ENCODE measurements around the gene GRID2IP. TPM values are rescaled to one million over a fixed set of nuclear protein-coding genes. Genes with fewer than 3 reads are reported as not detected.

Gene GRID2IP
- total RNA-seq, 1 experiment from 2014 or later, result 0.28 TPM

DNA sequence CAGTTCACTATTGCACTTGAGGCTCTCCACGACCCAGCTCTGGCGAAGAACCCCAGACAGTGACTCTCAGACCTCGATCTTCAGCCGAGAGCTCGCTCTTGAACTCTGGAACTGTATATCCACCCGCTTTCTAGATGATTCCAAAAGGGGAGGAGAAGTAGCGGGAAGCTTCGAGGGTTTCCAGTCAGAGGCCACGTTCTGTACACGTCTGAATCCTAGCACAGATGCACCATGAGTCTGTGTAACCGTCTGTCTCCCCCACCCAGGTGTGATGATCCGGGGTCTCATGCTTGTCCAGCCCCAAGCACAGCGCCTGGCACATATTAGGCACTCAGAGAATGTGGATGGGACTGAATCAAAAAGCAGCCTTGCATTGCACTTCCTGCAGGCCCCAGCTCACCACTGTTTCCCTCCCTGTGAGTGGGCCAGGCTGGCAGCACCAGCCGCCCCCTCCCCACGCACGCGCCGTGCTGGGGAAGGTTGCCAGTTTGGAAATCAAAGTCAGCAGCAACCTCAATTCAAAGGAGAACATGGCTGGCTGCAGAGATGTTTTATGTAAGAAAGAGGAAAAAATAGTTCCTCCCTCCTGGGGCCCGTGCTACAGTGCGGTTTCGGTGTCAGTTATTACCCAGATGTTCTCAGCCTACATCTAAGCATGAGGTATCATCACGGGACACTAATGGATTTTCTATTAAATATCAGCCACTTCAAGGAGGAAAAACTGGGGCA lies 5.7 kb downstream of the GRID2IP start:
- Histone ChIP-seq H3K4me3 (ENCODE audit: insufficient read depth, low read depth, low read length) (no peak overlapping the region), H3K36me3 (replicated peaks; ENCODE audit: control insufficient read depth, insufficient read depth, low read length) (no peaks in the 10 kb centered on the region), H3K27me3 (ENCODE audit: control insufficient read depth, insufficient read depth, low read length) (no peaks in the 10 kb centered on the region)
- peak; percentile 33 for DNase-seq

DNA sequence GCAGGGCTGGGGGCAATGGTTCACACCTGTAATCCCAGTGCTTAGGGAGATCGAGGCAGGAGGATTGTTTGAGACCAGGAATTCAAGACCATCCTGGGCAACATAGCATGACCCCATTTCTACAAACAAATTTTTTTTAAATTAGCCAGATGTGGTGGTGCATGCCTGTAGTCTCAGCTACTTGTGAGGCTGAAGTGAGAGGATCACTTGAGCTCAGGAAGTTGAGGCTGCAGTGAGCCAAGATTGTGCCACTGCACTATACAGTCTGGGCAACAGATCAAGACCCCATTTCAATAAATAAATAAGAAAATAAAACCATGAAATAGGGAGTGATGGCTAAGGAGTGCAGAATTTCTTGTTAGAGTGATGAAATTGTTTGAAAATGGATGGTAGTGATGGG lies 8.9 kb downstream of the GRID2IP start:
- no peaks in the 10 kb centered on the region for H3K36me3 ChIP-seq (replicated peaks; ENCODE audit: control insufficient read depth, insufficient read depth, low read length)
- no peak for DNase-seq
- H3K4me3 ChIP-seq (ENCODE audit: insufficient read depth, low read depth, low read length), result no peak overlapping the region
- H3K27me3 ChIP-seq (ENCODE audit: control insufficient read depth, insufficient read depth, low read length), result no peaks in the 10 kb centered on the region; the same call in 1 of the 2 replicates

DNA sequence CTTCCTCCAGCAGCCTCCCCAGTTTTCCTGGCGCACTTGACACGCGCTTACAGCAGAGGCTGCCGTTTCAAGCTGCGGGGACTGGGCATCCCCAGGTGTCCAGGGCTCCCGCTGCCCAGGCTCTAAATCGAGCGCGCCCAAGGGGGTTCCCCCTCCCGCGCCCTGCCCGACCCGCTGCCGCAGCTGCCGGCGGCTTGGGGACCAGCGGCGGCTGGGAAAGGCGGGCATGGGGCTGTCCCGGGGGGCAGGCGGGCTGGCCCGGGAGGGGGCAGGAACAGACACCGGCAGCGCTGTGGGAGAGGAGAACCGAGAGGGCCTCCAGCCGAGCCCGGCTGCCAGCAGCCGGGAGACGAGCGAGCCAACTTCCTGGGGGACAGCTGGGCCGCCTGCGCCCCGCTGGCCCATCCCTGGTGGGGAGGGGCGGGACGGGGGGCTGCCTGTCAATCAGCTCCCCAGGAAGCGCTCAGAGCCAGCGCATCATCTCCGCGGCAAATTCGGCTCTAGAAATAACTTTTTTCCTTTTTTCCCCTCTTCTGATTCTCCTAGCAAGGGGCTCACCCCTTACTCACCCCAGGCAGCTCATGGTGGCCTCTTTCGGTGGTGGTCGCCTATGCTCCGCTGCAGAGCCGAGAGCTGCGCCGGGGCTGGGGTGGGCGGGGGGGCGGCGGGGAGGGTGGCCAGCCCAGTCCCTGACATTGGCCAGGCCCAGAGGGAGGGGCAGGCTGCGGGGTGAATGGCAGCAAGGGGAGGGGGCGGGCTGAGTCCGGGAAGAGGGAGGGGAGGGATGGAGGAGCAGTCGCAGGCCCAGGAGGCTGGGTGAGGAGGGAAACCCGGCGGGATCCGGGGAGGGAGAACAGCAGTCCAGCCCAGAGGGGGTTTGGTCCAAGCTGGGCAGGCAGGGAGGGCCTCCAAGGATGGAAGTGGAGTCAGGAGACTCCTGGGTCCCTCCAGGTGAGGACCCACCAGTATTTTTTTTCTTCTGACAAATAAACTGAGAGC lies 14.7 kb downstream of the GRID2IP start:
- H3K36me3 ChIP-seq (replicated peaks; ENCODE audit: control insufficient read depth, insufficient read depth, low read length), result no peaks in the 10 kb centered on the region
- DNase-seq, result peak; percentile 99
- peaks cover 31% of the 10 kb centered on the region for H3K27me3 ChIP-seq (ENCODE audit: control insufficient read depth, insufficient read depth, low read length)
- peak overlapping the region; percentile 55 for H3K4me3 ChIP-seq (ENCODE audit: insufficient read depth, low read depth, low read length)

DNA sequence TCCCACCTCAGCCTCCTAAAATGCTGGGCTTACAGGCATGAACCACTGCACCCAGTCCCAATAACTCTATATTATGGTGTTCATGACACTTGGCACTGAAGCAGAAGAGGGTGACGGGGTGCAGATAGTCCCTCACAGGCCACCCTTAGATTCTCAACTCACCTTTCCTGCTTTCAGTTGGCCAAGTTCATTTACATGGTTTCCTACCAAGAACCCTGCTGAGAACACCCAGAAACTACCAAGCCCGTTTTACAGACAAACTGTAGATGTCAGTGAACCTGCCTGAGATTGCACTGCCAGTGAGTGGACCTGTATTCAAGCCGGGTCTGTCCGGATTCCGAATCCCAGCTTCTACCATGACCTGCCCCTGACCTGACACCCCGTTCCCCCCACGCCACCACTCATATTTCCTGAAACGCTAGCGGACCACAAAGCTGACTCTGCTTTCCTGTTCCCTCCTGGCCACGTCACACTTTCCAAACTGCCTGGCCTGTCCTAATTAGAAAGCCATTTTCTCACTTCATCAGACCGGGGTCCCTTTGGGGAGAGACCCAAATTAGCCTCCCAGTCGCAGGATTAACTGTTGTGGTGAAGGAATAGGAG lies 17.3 kb downstream of the GRID2IP start:
- Histone ChIP-seq H3K36me3 (replicated peaks; ENCODE audit: control insufficient read depth, insufficient read depth, low read length) (no peaks in the 10 kb centered on the region), H3K27me3 (ENCODE audit: control insufficient read depth, insufficient read depth, low read length) (peaks cover 48% of the 10 kb centered on the region), H3K4me3 (ENCODE audit: insufficient read depth, low read depth, low read length) (no peak overlapping the region)
- no peak for DNase-seq

DNA sequence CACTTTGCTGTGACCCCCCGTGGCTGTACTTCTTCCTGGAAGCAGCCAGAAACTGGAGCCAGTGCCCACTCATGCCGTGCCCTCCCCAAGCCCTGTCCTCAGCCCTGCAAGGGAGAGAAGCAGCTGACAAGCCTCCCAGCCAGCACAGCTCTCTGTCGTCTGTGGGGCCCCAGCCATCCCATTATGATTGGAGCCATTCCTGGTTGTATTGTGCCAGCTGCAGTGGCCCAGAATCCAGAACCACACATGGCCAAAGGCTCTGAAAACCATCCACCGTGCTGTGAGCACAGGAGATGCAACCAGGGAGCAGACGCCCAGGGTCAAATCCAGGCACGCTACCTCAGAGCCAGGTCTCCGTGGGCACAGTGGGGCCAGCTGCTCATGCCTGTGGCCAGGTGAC lies 18.7 kb downstream of the GRID2IP start:
- H3K36me3 ChIP-seq (replicated peaks; ENCODE audit: control insufficient read depth, insufficient read depth, low read length), result no peaks in the 10 kb centered on the region
- no peak overlapping the region for H3K4me3 ChIP-seq (ENCODE audit: insufficient read depth, low read depth, low read length)
- no peak for DNase-seq
- peaks cover 61% of the 10 kb centered on the region for H3K27me3 ChIP-seq (ENCODE audit: control insufficient read depth, insufficient read depth, low read length)

DNA sequence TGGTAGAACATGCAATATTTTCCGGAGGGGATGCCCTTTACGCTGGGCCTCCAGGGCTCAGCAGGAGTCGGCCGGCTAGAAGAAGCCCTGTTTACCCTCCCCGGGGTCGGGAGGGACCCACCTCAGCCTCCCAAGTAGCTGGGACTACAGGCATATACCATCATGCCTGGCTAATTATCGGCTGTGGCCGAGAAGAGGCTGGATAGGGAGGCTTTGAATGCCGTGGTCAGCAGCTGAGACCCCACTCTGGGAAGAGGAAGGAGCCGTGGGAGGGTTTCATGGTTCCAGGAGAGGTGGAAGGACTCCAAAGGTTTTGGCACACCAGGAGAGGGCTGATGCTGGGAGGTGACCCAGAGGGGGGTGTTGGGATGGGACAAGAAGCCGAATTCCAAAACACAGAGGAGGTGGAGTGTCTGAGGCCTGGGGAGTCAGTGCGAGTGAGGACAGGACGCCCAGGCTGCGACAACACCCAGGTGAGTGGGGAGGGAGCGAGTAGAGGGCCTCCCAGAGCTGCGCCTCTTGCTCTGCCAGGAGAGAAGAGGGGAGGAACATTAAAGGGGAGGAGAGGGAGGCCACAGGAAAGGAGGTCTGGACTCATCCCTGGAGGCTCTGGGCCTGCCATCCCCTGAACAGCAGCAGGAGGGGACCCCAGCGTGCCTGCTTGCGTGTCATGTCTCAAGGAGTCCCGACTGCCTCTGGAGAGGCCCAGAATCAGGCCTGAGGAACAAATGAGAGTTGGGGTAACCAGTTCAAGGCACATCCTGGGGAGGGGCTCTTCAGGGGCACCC lies 19.6 kb downstream of the GRID2IP start:
- peak overlapping the region; percentile 88 for H3K4me3 ChIP-seq (ENCODE audit: insufficient read depth, low read depth, low read length)
- DNase-seq, result no peak
- H3K27me3 ChIP-seq (ENCODE audit: control insufficient read depth, insufficient read depth, low read length), result peaks cover 69% of the 10 kb centered on the region
- H3K36me3 ChIP-seq (replicated peaks; ENCODE audit: control insufficient read depth, insufficient read depth, low read length), result no peaks in the 10 kb centered on the region

DNA sequence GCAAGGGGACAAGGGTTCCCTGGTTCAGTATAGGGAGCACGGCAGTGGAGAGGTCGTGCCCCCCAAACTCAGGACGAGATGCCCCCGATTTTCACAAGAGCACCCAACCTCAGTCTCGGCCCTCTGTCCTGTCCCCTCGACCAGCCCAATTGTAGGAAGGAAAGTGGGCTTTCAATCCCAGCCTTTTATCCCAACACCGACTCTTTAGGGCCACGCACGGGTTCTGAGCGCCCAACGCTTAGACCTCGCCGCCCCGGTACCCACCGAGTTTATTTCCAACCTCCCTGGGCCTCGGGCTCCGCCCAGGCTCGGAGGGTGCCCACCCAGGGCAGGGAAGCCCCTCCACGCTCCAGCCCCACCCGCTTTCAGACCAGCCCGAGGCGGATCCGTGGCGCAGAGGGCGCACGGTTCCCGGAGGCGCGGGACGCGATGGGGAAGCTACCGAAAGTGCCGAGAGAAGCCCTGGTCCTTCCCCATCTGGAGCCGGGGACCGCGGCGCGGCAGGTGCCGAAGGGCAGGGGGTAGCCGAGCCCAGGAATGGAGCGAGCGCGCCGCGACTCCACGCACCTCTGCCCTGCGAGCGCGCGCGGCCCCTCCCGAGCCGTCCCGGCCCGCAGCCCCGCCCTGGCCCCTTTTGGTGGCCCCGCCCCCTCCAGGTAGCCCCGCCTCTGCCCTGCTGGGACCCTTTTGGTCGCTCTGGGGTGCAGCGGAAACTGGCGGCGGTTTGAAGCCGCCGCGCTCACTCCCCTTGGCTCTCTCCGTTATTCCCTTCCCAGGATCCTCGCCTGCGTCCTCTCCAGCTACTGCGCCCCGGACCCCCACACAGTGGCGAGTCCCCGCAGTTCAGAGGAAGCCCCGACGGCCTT lies 20.4 kb downstream of the GRID2IP start:
- DNase-seq, result peak; percentile 97
- peaks cover 70% of the 10 kb centered on the region for H3K27me3 ChIP-seq (ENCODE audit: control insufficient read depth, insufficient read depth, low read length)
- peak overlapping the region; percentile 88 for H3K4me3 ChIP-seq (ENCODE audit: insufficient read depth, low read depth, low read length)
- no peaks in the 10 kb centered on the region for H3K36me3 ChIP-seq (replicated peaks; ENCODE audit: control insufficient read depth, insufficient read depth, low read length)

DNA sequence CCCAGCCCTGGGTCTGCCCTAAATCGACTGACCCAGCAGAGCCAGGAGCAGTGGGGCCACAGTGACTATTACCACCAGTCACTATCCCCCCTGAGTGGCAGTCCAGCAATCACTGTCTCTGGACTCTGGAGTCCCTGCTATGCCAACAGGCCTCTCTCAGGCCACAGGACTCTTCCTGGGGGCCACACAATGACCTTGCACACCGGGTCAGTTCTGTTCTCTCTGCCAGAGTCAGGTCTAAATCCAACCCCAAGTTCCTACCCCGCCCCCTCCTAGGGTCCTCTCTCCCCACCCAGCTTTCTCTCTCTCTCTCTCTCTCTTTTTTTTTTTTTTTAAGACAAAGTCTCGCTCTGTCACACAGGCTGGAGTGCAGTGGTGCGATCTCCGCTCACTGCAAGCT lies 21.6 kb downstream of the GRID2IP start:
- H3K27me3 ChIP-seq (ENCODE audit: control insufficient read depth, insufficient read depth, low read length), result peaks cover 67% of the 10 kb centered on the region
- no peaks in the 10 kb centered on the region for H3K36me3 ChIP-seq (replicated peaks; ENCODE audit: control insufficient read depth, insufficient read depth, low read length)
- no peak for DNase-seq
- H3K4me3 ChIP-seq (ENCODE audit: insufficient read depth, low read depth, low read length), result no peak overlapping the region

DNA sequence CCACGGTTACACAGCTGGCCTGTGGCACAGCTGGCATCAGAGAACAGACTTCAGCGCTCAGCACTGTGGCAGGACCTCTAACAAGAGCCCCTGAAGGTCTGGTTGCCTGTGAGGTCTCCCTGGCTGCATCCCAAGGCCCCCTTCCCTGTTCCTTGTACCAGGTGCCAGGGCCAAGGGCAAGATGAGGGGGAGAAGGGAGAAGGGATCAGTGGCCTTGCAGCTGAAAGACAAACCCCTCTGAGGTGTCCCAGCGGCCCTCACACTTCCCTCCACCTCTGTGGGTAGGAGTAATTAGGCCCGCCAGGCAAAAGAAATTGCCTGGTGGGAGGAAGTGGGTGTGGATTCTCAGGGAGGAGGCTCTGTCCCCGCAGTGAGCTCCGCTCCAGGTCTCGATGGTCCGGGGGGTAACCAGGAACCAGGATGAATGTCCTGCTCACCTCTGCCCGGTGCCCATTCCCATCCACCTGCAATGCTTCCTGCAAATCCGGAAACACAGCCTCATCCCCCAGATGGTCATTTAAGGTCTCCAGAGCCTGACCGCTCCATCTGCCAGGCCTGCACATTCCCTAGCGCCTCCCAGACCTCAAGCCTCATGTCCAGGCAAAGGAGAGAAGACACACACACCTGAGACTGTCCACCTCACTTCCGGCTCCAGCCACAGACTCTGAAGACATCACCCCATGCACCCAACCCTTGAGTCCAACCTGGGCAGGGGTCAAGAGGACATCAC lies 22.7 kb downstream of the GRID2IP start:
- Histone ChIP-seq H3K36me3 (replicated peaks; ENCODE audit: control insufficient read depth, insufficient read depth, low read length) (no peaks in the 10 kb centered on the region), H3K4me3 (ENCODE audit: insufficient read depth, low read depth, low read length) (no peak overlapping the region), H3K27me3 (ENCODE audit: control insufficient read depth, insufficient read depth, low read length) (peaks cover 63% of the 10 kb centered on the region)
- DNase-seq, result no peak

DNA sequence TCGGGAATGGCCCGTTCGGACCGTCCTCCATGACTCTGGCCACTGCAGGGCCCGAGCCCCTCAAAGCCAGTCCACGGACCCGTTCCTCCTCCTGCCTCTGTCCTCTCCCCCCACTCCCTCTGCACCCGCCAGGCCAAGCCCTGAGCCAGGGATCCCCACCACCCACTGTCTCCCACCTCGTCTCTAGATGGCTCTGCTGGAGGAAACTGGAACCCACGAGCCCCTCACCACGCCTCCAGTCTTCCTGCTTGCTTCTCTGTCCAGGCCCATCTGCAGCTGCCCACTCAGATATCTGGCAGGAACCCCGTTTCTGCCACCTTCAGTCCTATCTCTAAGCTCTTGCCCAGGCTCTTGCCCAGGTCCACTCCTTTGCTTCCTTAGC lies 24.3 kb downstream of the GRID2IP start:
- Histone ChIP-seq H3K36me3 (replicated peaks; ENCODE audit: control insufficient read depth, insufficient read depth, low read length) (no peaks in the 10 kb centered on the region), H3K4me3 (ENCODE audit: insufficient read depth, low read depth, low read length) (peak overlapping the region; percentile 48), H3K27me3 (ENCODE audit: control insufficient read depth, insufficient read depth, low read length) (peaks cover 53% of the 10 kb centered on the region)
- DNase-seq, result no peak

DNA sequence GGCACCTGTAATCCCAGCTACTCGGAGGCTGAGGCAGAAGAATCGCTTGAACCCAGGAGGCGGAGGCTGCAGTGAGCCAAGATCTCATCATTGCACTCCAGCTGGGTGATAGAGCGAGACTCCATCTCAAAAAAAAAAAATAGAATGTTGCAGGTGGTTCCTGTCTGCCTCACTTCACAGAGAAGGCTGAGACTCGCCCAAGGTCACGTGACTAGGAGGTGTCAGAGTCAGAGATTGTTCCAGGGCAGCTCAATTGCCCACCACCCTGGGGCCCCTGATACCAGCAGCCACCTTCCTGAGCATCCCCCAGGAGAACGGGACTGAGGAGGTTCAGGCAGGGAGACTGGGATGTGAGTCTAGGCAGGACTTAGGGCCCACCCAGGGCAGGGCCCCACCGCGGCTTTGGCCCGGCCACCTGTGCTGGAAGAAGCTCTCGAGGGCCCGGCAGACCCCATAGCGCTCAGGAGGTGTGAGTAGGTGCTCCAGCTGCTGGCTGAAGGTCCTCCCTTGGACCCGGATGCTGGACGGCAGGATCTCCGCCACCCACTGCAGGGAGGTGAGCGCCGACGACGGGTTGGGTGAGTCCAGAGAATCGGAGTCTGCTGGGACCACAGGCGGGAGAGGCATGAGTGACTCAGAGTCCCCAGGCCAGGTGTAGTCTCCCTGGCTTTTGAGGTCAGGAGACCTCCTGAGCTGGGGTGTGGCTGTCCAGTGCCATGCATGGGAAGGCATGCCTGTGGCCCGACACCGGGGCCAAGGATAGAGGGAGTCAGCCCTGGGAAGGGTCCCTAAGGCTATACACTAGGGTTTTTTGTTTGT lies 30.9 kb downstream of the GRID2IP start:
- Histone ChIP-seq H3K4me3 (ENCODE audit: insufficient read depth, low read depth, low read length) (no peak overlapping the region), H3K27me3 (ENCODE audit: control insufficient read depth, insufficient read depth, low read length) (no peaks in the 10 kb centered on the region; the same call in 1 of the 2 replicates), H3K36me3 (replicated peaks; ENCODE audit: control insufficient read depth, insufficient read depth, low read length) (no peaks in the 10 kb centered on the region)
- no peak for DNase-seq

DNA sequence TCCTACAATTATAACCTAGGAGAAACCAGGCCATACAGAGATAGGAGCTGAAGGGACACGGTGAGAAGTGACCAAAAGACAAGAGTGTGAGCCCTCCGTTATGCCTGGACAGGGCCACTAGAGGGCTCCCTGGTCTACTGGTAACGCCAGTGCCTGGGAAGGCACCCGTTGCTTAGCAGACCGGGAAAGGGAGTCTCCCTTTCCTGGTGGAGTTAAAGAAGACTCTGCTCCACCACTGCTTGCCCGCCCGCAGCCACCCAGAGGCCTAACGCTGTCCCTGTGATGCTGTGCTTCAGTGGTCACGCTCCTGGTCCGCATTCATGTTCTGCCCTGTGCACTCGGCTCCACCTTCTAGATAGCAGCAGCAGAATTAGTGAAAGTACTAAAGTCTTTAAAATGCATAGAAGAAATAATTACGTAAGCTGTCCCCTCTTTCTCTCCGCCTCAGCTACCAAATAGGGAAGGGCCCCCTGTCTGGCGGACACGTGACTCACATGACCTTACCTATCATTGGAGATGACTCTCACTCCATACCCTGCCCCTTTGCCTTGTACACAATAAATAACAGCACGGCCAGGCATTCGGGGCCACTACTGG lies 34.8 kb downstream of the GRID2IP start:
- DNase-seq, result peak; percentile 82
- H3K36me3 ChIP-seq (replicated peaks; ENCODE audit: control insufficient read depth, insufficient read depth, low read length), result no peaks in the 10 kb centered on the region
- H3K4me3 ChIP-seq (ENCODE audit: insufficient read depth, low read depth, low read length), result peak overlapping the region; percentile 21; the same call in 1 of the 2 replicates
- H3K27me3 ChIP-seq (ENCODE audit: control insufficient read depth, insufficient read depth, low read length), result no peaks in the 10 kb centered on the region
